Measurements from ENCODE around the gene PIGBOS1.
"Not testable (repeated sequence)": the region's sequence is repeated elsewhere in the genome, so short reads cannot be mapped to it uniquely, and the experiment has no call there.

PIGBOS1 gene

DNA sequence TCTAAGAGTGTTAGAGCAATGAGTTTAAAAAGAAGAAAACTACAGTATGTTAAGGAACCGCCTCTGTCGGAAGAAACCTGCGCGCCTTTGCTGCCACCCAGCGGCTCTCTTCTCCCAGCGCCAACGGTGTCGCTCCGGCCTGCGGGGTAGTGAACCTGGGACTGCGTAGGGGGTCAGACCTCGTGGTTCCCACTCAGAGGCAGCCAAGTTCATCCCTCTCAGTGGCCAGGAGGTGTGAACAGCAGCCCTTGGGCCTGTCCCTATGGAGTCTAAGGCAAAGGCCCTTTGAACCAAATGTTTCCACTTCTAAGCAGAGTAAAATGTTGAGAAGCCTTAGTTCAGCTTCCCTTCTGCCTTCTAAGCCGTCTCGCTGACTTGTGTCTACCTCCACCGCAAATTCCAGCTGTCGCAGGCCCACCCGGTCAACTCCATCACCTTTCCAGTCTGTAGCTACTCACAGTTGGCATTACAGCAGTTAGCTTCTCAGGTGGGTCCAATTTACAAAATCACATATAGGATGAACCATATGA, 28.3 kb downstream of the PIGBOS1 start:
- peak; percentile 17 for DNase-seq

DNA sequence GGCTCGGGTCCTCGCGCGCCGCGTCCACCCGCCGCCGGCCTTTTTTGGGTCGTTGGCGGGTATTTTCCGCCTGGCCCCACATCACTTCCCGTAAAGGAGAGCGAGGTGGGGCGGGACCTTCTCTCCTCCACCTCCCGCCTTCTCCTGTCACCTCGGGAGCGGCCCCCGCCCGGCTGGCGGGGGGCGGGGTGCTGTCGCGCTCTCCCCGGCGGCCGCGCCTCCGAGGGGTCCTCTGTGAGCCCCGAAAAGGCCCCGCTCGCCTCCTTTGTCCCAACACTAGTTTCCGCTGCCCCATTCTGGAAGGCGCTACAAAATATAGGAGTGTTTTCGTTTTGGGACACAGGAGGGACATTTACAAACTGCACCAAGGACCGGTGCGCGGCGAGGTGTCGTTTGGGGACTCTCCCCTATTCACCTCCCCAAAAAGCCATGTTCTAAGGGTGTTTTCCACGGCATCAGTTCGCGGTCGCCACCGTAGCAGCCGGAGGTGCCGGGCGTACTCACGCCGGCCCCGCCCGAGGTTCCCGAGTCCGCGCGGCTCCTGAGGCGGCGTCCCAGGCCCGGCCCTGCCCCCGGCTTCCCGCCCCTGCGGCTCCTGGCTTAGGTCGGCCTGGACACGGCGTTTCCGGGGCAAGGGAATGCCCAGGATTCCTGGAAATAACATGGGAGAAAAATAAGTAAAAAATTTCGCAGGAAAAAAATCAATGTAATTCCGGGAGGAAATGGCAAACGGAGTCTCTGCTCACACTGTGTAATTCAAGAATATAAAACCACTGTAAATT, 29.0 kb downstream of the PIGBOS1 start, which contains the start of gene RAB27A:
RAB27A (minus strand) TSS at position 68 of the 782 bp plus-strand sequence. CDS start 54,879 bp downstream, outside the sequence.
- DNase-seq, result peak; percentile 10

DNA sequence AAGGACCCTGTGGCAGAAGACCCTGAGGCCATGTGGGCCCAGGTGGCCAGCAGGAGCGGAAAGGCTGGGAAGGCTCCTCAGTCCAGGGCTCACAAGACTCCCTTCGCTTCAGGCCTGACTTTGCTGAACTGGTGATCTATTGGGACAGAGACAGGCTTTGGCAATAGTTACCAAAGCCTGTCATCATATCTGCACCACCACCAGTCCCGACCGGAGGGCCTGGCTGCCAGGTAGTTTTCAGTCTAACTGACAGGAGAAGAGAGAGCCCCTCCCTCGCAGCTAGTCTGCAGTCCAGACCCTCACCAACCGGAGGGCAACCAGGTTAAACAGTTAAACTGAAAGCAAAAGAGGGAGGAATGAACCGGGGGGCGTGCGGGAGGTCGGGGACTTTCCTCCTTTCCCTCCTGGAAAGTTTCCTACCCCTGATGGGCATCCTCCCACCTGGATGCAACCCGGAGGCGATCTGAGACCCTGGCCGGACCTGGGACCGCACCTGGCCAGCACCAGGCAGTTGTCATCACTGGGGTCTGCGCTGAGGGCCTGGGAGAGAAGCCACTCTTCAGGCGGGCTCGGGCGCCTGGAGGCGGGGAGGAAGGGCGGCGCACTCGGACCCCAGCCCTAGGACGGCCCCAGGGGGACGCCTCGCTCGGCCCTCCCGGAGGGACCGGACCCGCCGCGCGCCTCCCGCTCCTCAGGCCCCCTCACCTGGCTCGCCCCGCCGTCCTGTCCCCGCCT, 29.7 kb downstream of the PIGBOS1 start:
- DNase-seq, result no peak

DNA sequence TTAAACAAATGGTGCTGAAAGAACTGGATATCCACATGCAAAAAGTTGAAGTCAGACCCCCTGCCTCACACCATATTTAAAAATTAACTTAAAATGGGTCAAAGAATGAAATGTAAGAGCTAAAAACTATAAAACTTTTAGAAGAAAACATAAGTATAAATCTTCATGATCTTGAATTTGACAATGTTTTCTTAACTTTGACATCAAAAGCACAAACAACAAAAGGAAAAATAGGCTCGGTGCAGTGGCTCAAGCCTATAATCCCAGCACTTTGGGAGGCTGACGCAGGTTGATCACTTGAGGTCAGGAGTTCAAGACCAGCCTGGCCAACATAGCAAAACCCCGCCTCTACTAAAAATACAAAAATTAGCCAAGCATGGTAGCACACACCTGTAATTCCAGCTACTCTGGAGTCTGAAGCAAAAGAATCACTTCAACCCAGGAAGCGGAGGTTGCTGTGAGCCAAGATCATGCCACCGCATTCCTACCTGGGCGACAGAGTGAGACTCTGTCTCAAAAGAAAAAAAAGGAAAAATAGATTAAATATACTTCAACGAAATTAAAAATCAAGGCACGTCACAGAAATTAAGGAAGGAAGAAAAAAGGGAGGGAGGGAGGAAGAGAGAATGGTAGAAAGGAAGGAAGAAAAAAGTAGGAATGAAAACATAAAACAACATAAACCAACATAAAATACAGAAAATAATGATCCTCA, 30.8 kb downstream of the PIGBOS1 start:
- no peak for DNase-seq

DNA sequence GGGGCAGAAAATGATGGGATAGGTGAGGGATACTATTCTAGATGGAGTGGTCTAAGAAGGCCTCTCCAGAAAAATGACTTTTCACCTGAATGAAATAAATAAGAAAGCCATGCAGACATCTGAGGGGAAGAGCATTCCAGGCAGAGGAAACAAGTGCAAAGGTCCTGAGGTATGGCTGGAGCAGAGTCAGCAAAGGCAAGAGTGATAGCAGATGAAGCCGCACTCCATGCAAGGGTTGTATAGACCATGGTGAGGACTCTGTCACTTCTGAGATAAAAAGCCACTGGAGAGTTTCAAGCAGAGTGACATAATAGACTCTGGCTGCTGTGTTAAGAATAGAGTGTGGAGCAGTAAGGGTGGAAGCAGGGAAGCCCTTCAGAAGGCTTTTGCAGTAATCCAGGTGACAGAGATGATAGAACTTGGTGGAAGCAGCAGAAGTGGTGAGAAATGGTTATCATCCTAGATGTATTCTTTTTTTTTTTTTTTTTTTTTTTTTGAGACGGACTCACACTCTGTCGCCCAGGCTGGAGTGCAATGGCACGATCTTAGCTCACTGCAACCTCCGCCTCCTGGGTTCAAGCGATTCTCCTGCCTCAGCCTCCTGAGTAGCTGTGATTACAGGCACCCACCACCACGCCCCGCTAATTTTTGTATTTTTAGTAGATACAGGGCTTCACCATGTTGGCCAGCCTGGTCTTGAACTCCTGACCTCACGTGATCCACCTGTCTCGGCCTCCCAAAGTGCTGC, 32.3 kb downstream of the PIGBOS1 start:
- not testable (repeated sequence) for DNase-seq

DNA sequence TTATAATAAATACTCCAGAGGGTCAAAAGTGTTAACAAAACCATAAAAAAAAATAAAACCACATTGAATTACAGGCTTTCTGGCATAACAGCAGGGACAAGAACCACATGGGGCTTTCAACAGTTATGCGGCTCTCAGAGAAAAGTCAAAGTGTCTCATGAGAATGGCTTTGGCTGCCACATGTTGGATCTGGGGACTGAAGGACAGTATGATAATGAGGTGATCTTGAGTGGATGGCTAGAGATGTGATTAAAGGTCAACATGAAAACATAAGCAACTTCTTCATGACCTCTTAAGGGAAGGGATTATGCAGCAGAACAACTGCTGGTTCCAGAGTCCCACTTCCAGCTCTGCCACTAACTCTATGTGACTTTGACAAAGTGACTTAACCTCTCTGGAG, 34.5 kb downstream of the PIGBOS1 start:
- DNase-seq, result no peak

DNA sequence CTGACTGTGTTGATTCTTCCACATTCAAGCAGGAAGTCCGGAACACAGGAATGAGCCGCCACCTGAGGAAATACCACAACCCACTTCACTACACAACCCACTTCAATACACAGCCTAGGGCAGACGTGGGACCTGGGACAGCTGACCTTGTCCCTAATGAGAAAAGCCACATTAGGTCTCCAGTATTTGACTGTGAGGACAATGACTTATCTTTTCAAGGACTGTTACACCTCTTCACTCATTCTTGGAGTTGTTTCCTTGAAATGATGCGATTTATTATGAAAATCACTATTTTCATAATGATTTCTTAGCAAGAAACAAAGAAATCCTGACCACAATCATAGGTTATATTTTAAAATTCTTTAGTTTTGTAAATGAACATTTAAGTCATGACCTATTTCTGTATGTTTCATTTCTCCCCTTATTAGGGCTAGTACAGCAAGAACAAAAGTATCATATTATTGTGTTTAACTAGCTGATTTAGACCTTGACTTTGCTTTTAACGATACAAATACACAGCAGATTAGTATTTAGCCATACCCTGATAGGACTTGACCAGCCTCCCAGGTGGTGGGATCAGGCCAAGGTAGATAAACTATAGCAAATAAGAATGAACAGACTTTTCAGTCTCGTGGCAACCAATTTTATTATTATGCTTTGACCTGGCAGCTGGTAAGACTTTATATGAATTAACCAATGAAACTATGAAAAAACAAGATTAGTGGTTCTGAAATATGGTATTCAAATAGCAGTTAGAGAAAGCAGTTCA, 35.4 kb downstream of the PIGBOS1 start:
- DNase-seq, result no peak

DNA sequence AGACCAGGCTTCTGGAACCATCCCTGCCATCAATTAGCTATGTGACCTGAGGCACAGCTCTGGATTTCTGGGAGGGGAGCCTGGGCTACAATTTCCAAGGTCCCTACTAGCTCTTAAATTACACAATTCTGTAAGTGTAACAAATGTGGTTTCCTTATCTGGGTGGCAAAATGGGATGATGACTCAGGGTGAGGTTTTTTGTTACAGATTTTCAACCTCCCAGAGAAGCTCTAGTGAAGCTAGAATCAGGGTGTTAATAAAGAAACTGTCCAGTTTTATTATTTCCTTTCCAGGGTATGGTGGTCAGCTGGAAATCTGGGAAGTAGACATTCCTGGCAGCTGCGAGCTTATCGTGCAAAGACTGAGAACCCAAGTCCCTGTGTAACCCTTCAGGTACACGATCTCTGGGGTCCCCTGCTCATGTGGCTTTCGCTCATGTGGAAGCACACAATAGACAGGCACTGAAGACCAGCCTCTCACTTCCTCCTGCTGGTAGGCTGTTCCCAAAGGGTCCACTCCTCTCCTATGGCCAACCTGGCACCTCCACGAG, 36.6 kb downstream of the PIGBOS1 start:
- no peak for DNase-seq

DNA sequence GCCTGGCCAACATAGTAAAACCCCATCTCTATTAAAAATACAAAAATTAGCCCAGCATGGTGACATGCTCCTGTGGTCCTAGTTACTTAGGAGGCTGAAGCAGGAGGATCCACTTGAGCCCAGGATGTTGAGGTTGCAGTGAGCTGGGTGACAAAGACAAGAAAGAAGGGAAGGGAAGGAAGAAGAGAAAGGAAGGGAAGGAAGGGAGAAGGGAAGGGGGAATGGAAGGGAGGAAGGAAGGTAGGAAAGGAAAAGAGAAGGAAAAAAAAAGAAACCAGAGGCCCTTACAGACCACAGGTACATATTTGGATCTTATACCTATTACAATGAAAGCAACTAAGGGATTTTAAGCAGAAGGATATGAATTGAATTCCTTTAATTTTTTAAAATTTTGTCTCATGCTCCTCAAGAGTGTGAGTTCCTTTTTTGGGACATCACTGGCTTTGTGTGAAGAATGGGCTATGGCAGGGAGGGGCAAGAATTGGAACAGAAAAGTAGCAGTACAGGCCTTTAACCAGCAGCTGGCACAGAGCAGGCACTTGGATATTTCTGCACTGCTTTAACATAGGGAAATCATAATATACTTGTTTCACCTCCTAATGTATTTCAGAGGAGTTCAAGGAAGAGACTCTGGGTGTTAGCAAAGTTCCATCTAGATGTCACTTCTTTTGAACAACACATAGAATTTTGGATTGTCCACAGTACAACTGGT, 37.2 kb downstream of the PIGBOS1 start:
- DNase-seq, result no peak

DNA sequence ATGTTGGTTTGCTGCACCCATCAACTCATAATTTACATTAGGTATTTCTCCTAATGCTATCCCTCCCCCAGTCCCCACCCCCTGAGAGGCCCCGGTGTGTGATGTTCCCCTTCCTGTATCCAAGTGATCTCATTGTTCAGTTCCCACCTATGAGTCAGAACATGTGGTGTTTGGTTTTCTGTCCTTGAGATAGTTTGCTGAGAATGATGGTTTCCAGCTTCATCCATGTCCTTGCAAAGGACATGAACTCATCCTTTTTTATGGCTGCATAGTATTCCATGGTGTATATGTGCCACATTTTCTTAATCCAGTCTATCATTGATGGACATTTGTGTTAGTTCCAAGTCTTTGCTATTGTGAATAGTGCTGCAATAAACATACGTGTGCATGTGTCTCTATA, 38.3 kb downstream of the PIGBOS1 start:
- DNase-seq, result not testable (repeated sequence)

DNA sequence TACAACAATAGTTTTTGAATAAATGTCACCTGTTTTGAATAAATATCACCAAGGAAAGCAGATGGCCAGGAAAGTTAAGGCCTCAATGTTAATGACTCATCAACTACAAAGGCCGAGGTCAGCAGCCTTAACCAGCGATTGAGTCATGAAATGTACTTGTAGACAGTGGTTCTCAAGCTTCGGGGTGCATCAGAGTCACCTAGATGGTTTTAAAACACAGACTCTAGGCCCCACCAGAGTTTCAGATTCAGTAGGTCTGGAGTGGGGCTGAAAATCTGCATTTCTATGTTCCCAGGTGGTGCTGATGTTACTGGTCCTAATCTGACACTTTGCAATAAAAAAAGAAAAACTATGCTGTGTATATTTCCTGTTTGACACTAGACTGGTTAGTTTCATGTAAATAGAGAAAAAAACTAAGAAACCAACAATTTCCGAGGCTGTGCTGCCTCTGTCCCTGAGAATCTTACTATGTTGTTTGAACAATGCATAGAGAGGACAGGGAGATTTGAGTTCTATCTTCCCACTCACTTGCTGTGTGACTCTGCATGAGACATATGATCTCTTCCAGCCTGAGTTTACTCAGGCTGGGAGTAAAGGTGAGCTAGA, 39.1 kb downstream of the PIGBOS1 start:
- no peak for DNase-seq

DNA sequence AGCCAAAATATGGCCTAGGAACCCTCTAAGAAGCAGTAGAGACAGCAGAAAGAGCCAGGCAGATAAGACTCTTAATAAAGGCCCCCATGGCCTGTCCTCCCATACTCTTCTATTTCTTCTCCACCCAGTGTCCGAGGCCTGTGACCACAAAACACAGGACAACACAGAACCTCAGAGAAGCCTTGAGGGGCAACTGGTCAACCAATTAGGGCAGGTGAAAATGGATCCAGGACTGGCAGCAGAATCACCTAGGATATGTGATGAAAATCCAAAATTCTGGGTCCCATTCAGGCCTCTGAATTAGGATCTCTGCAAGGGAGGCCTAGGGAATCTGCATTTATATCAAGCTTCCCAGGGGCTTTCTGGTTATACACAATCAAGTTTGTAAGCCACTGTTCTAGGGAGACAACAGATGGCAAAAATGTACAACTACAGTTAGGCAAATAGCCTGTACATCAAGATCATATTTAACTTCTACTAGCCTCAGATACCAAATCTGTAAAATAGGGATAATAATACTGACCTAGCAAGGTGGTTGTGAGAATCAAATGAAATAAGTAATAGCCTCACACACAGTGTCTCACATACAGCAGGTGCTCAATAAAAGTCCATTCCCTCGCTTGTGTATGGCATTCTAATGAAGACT, 39.7 kb downstream of the PIGBOS1 start:
- DNase-seq, result no peak

DNA sequence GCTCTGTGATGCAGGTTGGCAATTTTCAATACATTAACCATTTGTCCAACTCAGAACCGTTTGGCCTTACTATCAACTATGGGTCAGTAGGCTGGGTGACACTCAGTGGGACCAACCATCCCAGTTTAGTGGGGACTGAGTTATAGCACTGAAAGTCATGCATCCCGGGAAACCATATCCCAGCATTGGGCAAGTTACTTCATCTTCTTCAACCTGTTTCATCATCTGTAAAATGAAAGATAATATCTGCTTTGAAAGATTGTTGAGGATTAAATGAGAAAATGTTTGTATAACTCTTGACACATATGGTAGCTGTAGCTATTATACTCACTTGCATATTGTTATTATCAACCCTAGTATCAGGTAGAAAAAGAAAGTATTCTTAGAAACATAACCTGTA, 41.2 kb downstream of the PIGBOS1 start:
- no peak for DNase-seq

DNA sequence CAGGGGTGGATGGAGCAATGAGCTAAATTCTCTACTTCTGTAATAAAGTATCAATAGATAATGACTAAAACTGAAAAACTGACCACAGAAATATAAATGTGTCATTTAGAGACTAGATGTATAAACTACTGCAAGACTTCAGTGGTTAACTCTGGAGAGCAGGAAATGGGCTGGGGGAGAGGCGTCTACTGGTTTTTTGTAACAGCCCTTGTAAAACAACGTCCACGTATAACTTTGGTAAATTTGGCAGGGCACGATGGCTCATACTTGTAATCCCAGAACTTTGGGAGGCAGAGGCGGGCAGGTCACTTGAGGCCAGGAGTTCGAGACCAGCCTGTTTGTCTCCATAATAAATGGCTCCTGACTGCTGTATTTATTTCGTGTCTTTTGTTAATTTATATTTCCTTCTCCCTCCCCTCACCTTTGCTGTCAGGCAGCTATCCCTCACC, 41.8 kb downstream of the PIGBOS1 start:
- no peak for DNase-seq

DNA sequence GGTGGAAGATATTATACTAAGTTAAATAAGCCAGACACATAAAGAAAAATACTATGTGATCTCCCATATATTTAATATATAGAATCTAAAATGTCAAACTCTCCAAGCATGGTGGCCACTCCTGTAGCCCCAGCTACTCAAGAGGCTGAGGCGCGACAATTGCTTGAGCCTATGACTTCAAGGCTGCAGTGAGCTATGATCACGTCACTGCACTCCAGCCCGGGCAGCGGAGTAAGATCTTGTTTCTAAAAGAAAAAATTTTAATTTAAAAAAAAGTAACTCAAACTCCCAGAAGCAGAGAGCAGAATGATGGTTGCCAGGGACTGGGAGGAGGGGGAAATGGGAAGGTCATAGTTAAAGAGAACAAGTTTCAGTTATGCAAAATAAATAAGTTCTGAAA, 42.6 kb downstream of the PIGBOS1 start:
- DNase-seq, result no peak

DNA sequence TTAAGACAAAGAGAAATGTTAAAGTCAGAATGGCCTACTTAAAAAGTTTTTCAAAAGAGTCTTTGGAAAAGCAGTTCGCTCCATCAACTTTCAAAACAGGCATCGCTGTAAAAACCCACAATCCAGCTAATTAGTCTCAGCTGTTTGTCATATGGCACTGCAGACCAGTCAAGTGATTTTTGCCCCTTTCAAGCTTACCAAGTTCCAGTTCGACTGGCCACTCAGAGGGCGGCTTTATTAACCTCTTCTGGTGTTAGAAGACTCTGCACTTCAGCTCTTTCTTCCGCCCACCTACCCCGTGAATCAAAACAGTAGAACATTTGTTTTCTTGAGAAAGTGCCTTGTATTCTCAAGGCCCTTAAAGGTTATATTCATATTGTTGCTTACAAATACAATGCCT, 48.6 kb downstream of the PIGBOS1 start:
- no peak for DNase-seq

DNA sequence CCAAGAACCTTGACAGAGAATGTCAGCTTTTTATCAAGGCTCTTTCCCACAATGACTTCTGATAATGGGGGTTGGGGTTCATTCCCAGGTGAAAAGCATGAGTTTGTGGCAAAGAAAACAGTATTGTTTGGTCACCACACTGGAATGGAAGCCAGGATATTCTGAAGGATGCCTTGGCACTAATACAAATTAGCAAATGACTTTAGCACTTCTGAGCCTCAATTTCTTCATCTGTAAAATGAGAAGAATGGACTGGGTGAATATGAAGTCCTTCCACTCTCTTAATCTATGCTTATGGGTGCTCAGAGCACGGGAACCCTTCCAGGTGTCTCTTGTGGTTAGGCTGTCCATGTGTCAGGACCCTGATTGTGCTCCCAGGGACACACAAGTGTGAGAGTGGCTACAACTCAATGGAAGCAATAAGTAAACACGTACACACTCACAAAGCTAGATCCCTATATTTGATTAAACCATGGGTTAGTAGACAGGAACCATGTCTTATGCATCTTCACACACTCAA, 50.7 kb downstream of the PIGBOS1 start:
- DNase-seq, result no peak

DNA sequence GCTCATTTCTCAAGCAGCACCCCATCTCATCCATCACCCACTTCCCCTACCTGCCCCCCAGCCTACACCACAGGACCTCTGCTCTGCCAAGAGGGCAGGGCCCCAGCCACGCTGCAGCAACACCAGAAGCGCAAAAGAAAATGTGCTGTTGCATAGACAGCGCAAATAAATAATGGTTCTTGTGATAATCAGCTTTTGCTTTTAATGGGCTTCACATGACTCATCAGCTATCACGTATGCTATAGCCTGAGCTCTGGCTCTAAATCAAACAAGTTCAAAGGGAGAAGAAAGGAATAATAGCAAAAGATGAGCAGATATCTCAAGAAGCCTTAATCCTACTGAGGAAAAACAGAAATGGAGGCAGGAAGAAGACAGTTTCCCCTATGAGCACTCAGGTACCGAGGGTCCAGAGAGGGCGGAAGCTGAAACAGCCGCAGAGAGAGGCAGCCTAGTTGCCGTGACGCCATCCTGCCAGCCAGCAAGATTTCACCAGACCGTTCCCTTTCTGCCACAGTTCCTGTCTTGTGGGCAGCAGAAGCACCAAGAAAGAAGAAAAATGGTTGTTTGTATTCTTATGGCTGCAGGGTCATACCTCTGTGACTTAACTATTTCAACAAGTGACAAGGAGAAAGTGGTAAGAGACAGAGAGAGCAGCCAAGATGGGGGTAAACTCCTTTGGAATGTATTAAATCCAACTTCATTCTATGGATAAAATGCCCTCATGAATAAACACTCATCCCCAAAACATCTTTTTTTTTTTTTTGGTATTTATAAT, 51.3 kb downstream of the PIGBOS1 start:
- DNase-seq, result peak; percentile 5
